Cardiac fibroblast (primary cell): ENCODE results near the gene KCNQ2.

Source experiments
- DNase-seq, 2 donors: peaks; one replicate each; pipeline versions ENCODE4 v3.0.0 to v3.0.0-alpha.2; 2010; ENCODE audit warnings: low read depth in 2 of 2
- H3K4me3 ChIP-seq, 2 donors: replicated peaks in 1 of 2; 1 replicate in 1 of 2; 2 replicates in 1 of 2; pipeline ENCODE4 v1.5.1; 2011; ENCODE audit warnings: low read depth in 2 of 2, low read length in 2 of 2, mild to moderate bottlenecking in 2 of 2, moderate library complexity in 1 of 2
- CTCF ChIP-seq: IDR thresholded peaks from one replicate; pipeline ENCODE4 v1.5.1; 2011; ENCODE audit warnings: low read depth, mild to moderate bottlenecking, low read length, inconsistent platforms

KCNQ2 gene

GRCh38 chr20:63417097-63417737 lies 55.2 kb downstream of the KCNQ2 start:
- DNase-seq = no peak
- TF ChIP-seq CTCF = no peak
- H3K4me3 ChIP-seq = no peak overlapping the region

DNA sequence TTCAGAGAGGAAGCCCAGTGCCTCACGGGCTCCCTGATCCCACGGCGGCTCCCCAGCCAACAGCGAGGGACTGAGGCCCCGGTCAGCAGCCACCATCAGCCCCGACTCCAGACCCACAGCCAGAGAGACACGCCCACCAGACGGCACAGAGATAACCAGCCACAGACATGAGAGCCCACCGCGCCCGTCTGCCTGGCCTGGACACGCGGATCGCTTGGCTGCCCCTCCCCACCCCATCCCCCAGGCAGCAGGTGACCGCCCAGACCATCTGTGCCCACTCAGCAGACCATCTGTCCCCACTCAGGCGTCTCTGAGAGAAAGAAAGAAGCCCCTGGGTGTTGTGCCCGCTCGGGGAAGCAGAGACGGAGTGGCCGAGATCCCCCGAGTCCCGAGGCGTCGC lies 55.8 kb downstream of the KCNQ2 start:
- no peak for DNase-seq

GRCh38 chr20:63415647-63416391 lies 56.6 kb downstream of the KCNQ2 start:
- DNase-seq = no peak
- TF ChIP-seq CTCF = no peak
- no peak overlapping the region for H3K4me3 ChIP-seq

More for the DNA sequence above, 55.8 kb downstream of the KCNQ2 start:
- TF ChIP-seq CTCF = no peak
- no peak overlapping the region for H3K4me3 ChIP-seq

- no peak for TF ChIP-seq CTCF
- DNase-seq = no peak
- H3K4me3 ChIP-seq = no peak overlapping the region
Measured at GRCh38 chr20:63414720-63415430, 57.6 kb downstream of the KCNQ2 start.

GRCh38 chr20:63413963-63414684 lies 58.3 kb downstream of the KCNQ2 start:
- no peak for DNase-seq
- no peak for TF ChIP-seq CTCF
- H3K4me3 ChIP-seq = no peak overlapping the region

- TF ChIP-seq CTCF = no peak
Measured at GRCh38 chr20:63413323-63413722, 59.1 kb downstream of the KCNQ2 start.

More at GRCh38 chr20:63413323-63413722, 59.1 kb downstream of the KCNQ2 start:
- no peak for DNase-seq
- H3K4me3 ChIP-seq = no peak overlapping the region
